GM19351 (cell line): Measurements from ENCODE around the gene CCDC102A.

Experiments
- ATAC-seq: cut with Tn5 transposase; IDR thresholded peaks from one replicate; pipeline ENCODE4 v1.9.1; 2021; ENCODE audit warnings: mild to moderate bottlenecking, moderate library complexity; ENCODE audit not compliant: unreplicated experiment

Gene CCDC102A

DNA sequence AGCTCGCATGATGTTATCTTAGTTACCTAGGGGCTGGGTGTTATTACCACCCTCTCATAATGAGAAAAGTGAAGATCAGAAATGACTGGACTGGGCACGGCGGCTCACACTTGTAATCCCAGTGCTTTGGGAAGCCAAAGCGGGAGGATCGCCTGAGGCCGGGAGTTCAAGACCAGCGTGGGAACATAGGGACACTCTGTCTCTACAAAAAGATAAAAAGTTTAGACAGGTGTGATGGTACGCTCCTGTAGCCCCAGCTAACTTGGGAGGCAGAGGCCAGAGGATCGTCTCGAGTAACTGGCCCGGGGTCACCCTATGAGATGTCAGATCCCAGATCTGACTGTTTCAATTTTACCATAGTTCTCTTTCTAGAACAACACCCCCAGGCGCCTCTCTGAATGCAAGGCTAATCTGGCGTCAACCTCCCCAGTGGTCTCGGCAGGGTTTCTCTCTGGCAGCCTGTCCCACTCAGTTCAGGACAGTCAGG lies 1.9 kb upstream of the CCDC102A start:
- no peak for ATAC-seq

DNA sequence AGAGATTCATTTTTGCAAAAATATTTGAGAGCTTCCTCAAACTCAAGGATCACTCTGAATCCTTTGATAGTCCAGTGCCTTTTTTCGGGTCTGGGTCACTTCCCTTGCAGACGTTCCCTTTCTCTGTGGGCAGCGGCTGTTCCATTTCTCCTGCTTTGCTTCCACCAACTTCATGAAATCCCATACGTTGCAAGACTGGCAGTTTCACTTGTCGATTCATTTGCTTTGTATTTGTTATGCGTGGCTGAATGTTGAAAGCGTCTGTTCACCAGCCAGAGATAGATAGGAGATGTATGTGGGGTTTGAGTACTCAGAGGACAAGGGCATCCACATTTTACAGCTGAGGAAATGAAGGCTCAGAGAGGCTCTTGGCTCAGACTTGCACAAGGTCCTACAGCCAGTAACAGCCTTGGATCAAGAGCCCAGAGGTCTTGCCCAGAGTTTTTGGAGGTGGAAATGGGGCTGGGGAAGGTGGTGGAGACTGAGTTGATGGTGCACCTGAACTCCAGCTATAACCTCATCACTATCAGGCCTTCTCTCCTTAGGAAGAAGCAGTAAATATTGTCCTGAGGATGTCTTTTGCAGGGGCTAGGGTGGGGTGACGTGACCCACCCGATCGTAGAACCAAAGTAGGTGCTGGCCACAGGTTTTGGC lies 1.3 kb upstream of the CCDC102A start:
- no peak for ATAC-seq

GRCh38 chr16:57537194-57537505 lies 779 bp upstream of the CCDC102A start:
- ATAC-seq: no peak

DNA sequence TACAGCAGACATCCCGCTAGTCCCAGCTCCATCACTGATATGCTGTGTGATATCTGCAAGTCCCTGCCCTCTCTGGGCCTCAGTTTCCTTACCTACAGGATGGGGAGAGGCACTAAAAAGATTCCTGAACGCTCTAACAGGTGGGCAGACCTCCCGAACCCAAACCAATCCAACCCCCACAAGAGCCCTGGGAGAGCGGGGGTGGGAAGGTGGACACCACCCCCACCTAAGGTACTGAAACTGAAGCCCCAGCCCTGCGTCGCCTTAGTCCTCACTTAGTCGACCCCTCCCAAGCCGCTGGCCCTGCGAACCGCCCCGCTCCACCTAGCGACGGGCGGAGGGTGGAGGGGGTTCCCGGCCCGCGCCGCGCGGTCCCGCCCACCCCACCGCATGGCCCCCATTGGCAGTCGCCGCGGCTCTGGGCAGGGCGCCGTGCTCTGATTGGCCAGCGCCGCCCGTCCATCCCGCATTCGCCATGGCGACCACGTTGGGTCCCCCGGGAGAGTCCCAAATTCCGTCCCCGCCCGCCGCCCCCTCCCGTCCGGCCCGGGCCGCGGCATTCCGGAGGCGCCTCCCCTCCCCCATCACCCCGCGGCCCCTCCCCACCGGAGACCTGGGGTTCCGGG lies 578 bp downstream of the CCDC102A start:
- ATAC-seq: peak; percentile 61

DNA sequence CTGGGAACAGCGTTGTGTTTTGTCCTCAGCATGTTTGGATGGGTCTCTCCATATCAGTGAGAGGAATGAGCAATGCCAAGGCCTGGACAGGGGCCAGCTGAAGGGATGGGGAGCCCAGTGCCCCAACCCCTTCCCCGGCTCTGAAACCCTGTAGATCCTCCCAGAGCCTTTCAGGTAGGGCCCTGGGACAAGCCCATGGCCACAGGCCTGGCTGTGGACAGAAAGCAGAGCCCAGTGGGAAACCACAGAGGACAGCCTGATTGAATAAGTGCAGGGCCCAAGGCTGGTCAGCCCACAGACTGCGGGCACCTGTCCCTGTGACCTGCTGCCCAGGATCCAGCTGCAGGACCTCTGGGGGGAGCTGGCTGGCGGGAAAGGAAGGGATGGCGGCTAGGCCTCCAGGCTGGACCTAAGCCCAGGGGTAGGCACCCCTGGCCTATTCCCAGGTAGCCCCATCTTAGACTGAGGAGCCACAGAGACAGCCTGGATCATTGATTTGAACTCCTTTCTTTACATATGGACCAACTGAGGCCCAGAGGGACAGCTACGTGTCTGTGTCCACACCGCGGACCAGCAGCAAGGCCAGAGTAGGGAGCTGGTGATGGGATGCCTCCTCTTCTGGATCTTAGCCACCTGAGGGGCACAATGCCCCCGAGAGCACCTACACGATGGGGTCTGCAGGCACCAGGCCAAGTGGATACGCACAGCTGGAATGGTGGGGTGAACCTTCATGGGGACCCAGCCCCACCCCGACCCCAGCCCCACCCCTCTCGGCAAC lies 1.3 kb downstream of the CCDC102A start:
- ATAC-seq: no peak

DNA sequence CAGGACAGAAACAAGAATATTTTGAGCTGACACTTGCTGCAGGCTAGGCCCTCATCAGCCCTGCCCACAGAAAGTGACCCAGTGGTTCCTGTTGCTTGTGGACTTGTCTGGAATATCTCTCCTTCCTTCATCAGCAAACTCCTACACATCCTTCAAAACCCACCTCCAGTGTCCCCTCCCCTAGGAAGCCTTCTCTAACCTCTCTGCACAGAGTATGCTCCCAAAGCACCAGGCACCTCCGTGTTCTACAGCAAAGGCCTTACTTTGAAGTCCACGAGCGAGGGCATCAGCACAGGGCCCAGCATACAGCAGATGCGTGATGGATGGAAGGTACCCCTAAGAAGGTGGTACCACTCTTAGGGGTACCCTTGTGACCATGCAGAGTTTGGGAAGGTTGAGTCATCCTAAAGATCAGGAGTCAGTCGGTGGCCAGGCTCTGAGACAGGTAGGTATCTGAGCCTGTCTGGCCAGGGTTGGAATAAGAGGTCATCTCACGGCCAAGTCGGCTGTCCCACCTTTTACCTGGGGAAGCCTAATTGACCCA lies 2.0 kb downstream of the CCDC102A start:
- ATAC-seq: no peak

- no peak for ATAC-seq
Measured at GRCh38 chr16:57533431-57534336, 2.7 kb downstream of the CCDC102A start.

- ATAC-seq: no peak
Measured at GRCh38 chr16:57532266-57532625, 4.1 kb downstream of the CCDC102A start.

DNA sequence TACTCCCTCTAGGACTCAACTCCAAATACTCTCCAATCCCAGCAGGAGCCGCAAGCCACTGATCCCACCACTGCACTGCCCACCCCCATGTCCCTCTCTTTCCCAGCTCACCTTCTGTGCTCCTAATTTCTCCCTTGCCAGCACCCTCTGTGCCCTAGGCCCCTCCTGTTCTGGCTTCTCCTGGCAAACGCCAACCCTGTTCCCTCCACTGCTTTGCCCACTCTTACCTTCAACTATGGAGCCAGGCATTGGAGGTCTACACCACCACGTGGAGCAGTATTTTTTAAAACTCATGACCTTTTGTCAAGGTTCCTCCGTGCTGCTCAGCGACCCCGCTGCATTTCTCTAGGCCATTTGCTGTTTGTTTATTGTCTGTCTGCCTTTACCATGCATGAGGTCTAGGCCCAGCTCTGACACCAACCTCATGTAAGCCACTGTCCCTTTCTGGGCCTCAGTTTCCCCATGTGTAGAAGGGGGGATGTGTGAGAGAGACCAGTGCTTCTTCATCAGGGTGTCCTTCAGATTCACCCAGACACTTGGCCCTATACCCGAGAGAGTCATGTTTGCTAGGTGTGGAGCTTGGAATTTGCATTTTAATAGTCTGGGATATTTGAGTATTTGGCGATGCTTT lies 4.6 kb downstream of the CCDC102A start:
- no peak for ATAC-seq

GRCh38 chr16:57531253-57531575 lies 5.2 kb downstream of the CCDC102A start:
- no peak for ATAC-seq

GRCh38 chr16:57530522-57531252 lies 5.7 kb downstream of the CCDC102A start:
- ATAC-seq: no peak

DNA sequence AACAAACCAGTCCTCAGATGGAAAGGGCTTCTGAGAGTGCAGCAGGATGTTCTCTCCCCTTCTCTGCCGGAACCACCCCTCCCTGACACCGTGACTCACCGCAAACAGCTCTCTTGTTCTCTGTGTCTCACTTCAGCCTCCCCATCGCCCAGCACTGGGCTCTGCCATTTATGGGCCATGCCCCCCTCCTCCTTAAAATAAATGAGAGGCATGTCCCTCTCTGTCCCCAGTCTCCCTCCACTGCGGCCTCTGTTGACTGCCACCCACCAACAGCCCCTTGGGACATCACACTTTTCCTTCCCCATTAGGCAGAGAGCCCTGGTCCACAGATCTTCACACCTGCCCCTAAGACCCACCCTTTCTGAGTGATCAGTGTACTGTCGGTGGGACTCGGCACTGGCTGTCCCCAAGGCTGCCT lies 6.3 kb downstream of the CCDC102A start:
- no peak for ATAC-seq

DNA sequence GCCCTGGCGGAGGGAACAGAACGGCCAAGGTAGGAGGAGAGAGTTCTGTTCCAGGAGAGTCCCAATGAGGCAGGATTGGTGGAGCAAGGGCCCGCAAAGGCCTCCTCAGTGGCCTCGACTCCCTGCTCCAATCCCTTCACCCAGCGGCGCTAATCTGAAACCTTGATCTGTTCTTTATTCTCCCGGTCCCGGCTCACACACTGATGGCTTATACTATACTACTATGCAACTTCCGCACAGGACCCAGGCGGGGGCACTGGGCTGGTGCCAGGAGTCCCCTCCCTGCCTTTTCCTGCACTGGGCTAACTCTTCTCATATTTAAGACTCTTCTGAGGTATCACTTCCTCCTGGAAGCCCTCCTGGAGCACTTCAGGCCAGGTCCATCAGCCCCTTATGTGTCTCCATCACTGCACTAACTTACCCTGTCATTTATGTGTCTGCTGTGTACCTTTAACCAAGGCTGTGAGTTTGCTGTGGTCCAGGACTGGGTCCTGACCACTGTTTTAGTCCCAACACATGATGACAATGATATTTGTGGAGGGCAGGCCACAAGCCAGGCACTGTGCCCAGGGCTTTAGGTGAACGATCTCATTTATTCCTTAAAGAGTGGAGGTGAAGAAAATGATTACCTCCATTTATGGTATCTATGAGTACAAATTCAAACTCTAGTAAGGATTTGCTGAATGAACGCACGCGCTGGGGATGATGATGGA lies 6.8 kb downstream of the CCDC102A start:
- ATAC-seq: no peak

DNA sequence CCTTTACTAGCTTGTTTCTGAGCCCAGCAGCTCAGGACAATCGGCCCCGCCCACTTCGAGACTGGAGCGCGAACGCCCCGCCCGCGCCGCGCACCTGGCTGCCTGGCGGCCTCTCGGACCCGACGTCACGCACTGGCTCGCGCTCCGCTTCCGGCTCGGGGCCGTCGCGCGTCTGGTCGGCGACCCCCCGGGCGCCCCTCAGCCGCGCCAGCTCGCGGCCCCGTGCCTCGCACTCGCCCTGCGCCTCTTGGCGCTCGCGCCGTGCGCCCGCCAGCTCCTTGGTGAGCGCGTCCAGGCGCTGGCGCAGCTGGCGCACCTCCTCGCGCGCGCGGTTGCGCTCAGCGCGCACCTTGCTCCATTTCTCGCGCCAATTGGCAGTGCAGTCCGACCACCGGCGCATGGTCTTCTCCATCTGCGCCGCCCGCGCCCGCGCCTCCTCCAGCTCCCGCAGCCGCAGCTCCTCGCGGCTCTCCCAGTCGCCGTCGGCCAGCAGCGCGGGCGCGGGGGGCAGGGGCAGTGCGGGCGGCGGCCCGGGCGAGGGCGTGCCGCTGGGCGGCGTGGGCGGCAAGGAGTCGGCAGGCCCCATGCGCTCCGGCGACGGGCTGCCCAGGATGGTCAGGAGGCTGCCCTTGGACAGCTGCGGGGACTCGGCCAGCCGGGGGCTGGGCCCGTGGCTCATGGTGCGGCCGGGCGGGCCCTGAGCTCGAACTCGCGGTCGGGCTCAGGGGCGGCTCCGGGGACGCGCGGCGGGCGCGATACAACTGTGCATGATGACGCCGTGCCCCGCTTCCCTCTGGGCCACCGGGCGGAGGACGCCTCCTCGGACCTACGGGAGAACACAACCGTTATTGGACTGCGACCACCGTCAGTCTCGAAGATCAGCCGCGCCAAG lies 7.6 kb downstream of the CCDC102A start:
- ATAC-seq: no peak

GRCh38 chr16:57527610-57528360 lies 8.6 kb downstream of the CCDC102A start:
- no peak for ATAC-seq

DNA sequence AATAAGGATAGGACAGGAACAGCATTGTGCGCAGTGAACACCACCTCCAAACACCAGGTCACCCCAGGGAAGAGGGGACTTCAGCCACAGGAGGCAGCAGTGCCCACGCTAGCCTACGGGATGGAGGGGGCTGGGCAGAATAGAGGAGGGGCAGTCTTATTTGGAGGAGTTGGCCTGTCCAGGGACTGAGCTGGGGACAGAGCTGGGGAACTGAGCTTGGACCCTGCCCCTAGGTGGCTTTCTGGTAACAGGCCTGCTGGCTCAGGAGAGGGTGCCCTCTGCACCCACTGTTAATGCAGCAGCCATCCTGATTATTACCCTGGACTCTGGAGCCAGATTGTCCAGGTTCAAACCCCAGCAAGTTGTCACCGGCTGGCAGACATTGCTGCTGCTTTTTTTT lies 9.3 kb downstream of the CCDC102A start:
- no peak for ATAC-seq

DNA sequence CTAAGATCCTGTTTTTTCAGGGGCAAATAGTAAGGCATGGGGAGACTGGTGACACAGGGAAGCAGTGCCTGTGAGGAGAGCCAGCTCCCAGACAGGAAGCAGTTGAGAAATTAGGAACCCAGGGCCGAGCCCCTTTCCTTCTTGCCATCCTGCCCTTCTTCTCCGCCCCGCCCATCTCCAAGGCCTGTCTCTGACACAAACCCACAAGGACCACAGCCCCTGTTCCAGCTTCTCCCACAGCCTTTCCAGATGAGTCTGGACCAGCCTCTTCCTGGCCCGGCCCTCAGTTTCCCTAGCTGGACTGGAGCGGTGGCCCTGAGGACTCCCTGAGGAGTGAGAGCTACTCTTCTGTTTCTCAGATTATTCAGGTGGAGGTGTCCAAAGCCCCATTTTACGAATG lies 9.9 kb downstream of the CCDC102A start:
- ATAC-seq: no peak

- ATAC-seq: no peak
Measured at GRCh38 chr16:57525761-57526160, 10.6 kb downstream of the CCDC102A start.
